Osteoblast (primary cell): ENCODE data around the gene MICU1. TPM values are rescaled to one million over a fixed set of nuclear protein-coding genes. Genes with fewer than 3 reads are reported as not detected.

Source experiments
- DNase-seq: peaks from one replicate; pipeline ENCODE4 v3.0.0; 2011; ENCODE audit warnings: low spot score, mixed read lengths; ENCODE audit not compliant: insufficient read length; ENCODE audit errors: missing footprints
- H2AFZ ChIP-seq: 2 replicates; pipeline ENCODE4 v1.6.0; 2011; ENCODE audit warnings: mild to moderate bottlenecking, low read length
- H3K27ac ChIP-seq: 2 replicates; pipeline ENCODE4 v1.5.1; 2011; ENCODE audit warnings: mild to moderate bottlenecking, low read depth, low read length, moderate library complexity
- H3K27me3 ChIP-seq: 2 replicates; pipeline ENCODE4 v1.6.0; 2012; ENCODE audit warnings: mild to moderate bottlenecking, control low read depth, inconsistent platforms, low read length, moderate library complexity; ENCODE audit not compliant: insufficient read depth
- H3K36me3 ChIP-seq: 2 replicates; pipeline ENCODE4 v1.5.1; 2011; ENCODE audit warnings: mild to moderate bottlenecking, low read length, control low read depth, moderate library complexity; ENCODE audit not compliant: insufficient read depth
- H3K4me1 ChIP-seq: 2 replicates; pipeline ENCODE4 v1.5.1; 2011; ENCODE audit warnings: mild to moderate bottlenecking, low read length, control low read depth, moderate library complexity; ENCODE audit not compliant: insufficient read depth
- H3K4me2 ChIP-seq: 2 replicates; pipeline ENCODE4 v1.6.0; 2011; ENCODE audit warnings: mild to moderate bottlenecking, low read length; ENCODE audit not compliant: insufficient read depth
- H3K4me3 ChIP-seq: fragments of 200-600 bp; sonication (generic); 3 replicates; pipeline ENCODE4 v1.5.1; 2012; ENCODE audit warnings: mild to moderate bottlenecking, low read length, inconsistent platforms; ENCODE audit not compliant: insufficient read depth
- H3K79me2 ChIP-seq: 2 replicates; pipeline ENCODE4 v1.6.0; 2012; ENCODE audit warnings: mild to moderate bottlenecking, low read length, control low read depth, inconsistent platforms; ENCODE audit not compliant: insufficient read depth
- H3K9me3 ChIP-seq: 2 replicates; pipeline ENCODE4 v1.5.1; 2011; ENCODE audit warnings: low read depth, low read length, control low read depth
- H4K20me1 ChIP-seq: 2 replicates; pipeline ENCODE4 v1.6.0; 2012; ENCODE audit warnings: mild to moderate bottlenecking, low read length, control low read depth; ENCODE audit not compliant: insufficient read depth
- total RNA-seq: library from RNA; depleted of rRNA; stranded (reverse); fragments of >200 nt; gene quantifications from 2 replicates; pipeline ENCODE4 v1.2.3, GENCODE V29; 2012
- TF ChIP-seq, protein P1 (sequence below): IDR thresholded peaks from 2 replicates; pipeline ENCODE4 v1.5.1; 2011; ENCODE audit warnings: mild to moderate bottlenecking, low read depth, low read length, moderate library complexity; ENCODE audit errors: extremely low read depth

MICU1 gene
- total RNA-seq, 1 donor = 79.6 TPM

DNA sequence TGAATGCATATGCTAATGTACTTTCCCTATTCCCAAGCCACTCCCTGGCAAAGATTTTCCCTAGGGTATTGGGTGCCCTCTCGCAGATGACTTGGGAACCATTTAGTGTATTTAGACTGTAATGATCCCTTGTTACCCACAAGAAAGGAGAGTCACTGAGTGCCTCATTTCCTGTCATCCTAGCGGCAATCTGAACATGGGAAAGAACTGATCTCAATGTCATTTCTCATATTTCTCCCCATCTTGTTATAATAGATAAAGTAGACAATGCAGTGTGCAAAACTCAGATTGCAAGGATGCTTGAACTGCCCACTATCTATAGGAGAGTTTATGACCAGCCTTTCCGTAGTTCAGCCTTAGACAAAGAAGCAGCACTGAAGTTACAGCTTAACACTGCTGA, 123.3 kb downstream of the MICU1 start:
- no peaks in the 10 kb centered on the region for H3K79me2 ChIP-seq
- no peaks in the 10 kb centered on the region for H3K9me3 ChIP-seq
- TF ChIP-seq, protein P1, sequence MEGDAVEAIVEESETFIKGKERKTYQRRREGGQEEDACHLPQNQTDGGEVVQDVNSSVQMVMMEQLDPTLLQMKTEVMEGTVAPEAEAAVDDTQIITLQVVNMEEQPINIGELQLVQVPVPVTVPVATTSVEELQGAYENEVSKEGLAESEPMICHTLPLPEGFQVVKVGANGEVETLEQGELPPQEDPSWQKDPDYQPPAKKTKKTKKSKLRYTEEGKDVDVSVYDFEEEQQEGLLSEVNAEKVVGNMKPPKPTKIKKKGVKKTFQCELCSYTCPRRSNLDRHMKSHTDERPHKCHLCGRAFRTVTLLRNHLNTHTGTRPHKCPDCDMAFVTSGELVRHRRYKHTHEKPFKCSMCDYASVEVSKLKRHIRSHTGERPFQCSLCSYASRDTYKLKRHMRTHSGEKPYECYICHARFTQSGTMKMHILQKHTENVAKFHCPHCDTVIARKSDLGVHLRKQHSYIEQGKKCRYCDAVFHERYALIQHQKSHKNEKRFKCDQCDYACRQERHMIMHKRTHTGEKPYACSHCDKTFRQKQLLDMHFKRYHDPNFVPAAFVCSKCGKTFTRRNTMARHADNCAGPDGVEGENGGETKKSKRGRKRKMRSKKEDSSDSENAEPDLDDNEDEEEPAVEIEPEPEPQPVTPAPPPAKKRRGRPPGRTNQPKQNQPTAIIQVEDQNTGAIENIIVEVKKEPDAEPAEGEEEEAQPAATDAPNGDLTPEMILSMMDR = no peak
- peak overlapping the region; percentile 77 for H3K4me2 ChIP-seq
- no peaks in the 10 kb centered on the region for H3K27me3 ChIP-seq
- peaks cover 15% of the 10 kb centered on the region for H3K4me1 ChIP-seq
- H2AFZ ChIP-seq = peak overlapping the region; percentile 16
- no peak for DNase-seq
- no peaks in the 10 kb centered on the region for H4K20me1 ChIP-seq
- peak overlapping the region; percentile 50 for H3K4me3 ChIP-seq
- H3K27ac ChIP-seq = peak overlapping the region; percentile 74
- H3K36me3 ChIP-seq = no peaks in the 10 kb centered on the region

DNA sequence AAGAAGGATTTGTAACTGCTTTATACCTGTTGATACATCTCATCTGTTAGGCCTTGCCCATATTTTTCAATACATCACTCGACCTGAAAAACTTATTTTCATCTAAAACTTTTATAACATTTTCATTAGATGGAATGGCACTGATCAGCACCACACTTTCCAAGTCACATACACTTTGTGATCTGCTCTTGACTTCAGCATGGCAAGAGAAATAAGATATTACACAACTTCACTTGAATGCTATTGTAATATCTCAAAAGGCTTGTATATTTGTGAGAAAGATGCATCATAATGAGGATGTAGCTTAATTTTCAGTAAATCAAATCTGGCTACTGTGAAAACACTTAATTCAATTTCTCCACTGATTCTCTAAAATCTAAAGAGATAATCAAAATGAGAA, 126.2 kb downstream of the MICU1 start:
- no peaks in the 10 kb centered on the region for H3K27me3 ChIP-seq
- no peak overlapping the region for H2AFZ ChIP-seq
- no peak for DNase-seq
- TF ChIP-seq, protein P1 = no peak
- H3K9me3 ChIP-seq = no peaks in the 10 kb centered on the region
- no peaks in the 10 kb centered on the region for H4K20me1 ChIP-seq
- H3K27ac ChIP-seq = no peak overlapping the region
- H3K4me3 ChIP-seq = no peak overlapping the region
- H3K36me3 ChIP-seq = no peaks in the 10 kb centered on the region
- H3K4me1 ChIP-seq = peaks cover 15% of the 10 kb centered on the region
- H3K79me2 ChIP-seq = no peaks in the 10 kb centered on the region
- H3K4me2 ChIP-seq = no peak overlapping the region

DNA sequence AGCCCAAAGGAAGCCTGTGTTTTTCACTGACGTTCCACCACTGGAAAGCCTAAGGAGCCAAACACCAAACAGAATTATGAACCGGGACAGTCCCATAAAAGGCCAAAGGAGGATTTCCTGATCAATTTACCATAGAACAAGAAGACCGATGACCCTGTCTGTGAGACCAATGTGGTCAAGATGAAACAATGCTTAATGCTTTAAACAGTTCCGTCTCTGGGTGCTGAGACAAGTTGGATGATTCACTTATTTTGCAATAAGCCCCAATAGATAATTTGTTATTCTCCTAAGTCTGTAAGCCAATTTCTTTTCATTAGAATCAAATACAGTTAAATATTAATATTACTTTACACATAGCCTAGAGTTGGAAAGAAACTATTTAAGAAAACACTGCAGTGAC, 134.9 kb downstream of the MICU1 start:
- H2AFZ ChIP-seq = no peak overlapping the region
- H3K27me3 ChIP-seq = no peaks in the 10 kb centered on the region
- no peak for DNase-seq
- H3K4me1 ChIP-seq = peaks cover 5% of the 10 kb centered on the region
- no peak overlapping the region for H3K27ac ChIP-seq
- no peaks in the 10 kb centered on the region for H4K20me1 ChIP-seq
- no peaks in the 10 kb centered on the region for H3K36me3 ChIP-seq
- no peak overlapping the region for H3K4me3 ChIP-seq
- no peaks in the 10 kb centered on the region for H3K9me3 ChIP-seq
- no peak overlapping the region for H3K4me2 ChIP-seq
- no peaks in the 10 kb centered on the region for H3K79me2 ChIP-seq
- TF ChIP-seq, protein P1 = no peak

DNA sequence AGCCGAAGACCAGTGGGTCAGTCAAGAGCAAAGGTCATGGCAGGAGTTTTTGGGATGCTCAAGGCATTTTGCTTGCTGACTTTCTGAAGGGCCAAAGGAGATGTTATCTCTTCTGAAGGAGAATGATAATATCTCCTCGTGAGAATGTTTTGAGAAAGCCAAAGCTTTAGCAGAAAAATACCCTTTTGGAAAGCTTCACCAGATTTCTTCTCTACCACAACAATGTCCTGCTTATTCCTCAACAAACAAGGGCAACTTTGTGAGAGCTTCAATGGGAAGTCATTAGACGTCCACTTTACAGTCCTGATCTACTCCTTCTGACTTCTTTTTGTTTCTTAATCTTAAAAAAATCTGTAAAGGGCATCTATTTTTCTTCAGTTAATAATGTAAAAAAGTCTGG, 138.4 kb downstream of the MICU1 start:
- Histone ChIP-seq H3K4me2 (no peak overlapping the region), H3K79me2 (no peaks in the 10 kb centered on the region), H3K9me3 (no peaks in the 10 kb centered on the region), H3K4me1 (peaks cover 5% of the 10 kb centered on the region), H3K4me3 (no peak overlapping the region), H3K36me3 (no peaks in the 10 kb centered on the region), H3K27me3 (no peaks in the 10 kb centered on the region), H3K27ac (no peak overlapping the region), H2AFZ (no peak overlapping the region), H4K20me1 (no peaks in the 10 kb centered on the region)
- TF ChIP-seq, protein P1 = no peak
- no peak for DNase-seq
